SJCRH30 (cell line): ENCODE results near the gene WWC2. TPM values are rescaled to one million over a fixed set of nuclear protein-coding genes. Genes with fewer than 3 reads are reported as not detected.
"Not testable (repeated sequence)": the region's sequence is repeated elsewhere in the genome, so short reads cannot be mapped to it uniquely, and the experiment has no call there.

Experiments
- DNase-seq, 2 experiments: peaks; one replicate each; pipeline ENCODE4 v3.0.0-alpha.2; 2015 to 2020
- H3K27ac ChIP-seq: fragments of 250-450 bp; sonication (Bioruptor Pico); 2 replicates; pipeline ENCODE4 v1.5.1; 2020; ENCODE audit warnings: mild to moderate bottlenecking, moderate library complexity
- H3K27me3 ChIP-seq: fragments of 250-450 bp; sonication (Bioruptor Pico); 2 replicates; pipeline ENCODE4 v1.5.1; 2020; ENCODE audit warnings: mild to moderate bottlenecking, moderate library complexity
- H3K36me3 ChIP-seq: fragments of 250-450 bp; sonication (Bioruptor Pico); 2 replicates; pipeline ENCODE4 v1.5.1; 2020; ENCODE audit warnings: mild to moderate bottlenecking, moderate library complexity
- H3K4me1 ChIP-seq: fragments of 250-450 bp; sonication (Bioruptor Pico); 2 replicates; pipeline ENCODE4 v1.5.1; 2020; ENCODE audit warnings: mild to moderate bottlenecking, moderate library complexity
- H3K4me3 ChIP-seq: fragments of 250-450 bp; sonication (Bioruptor Pico); 2 replicates; pipeline ENCODE4 v1.5.1; 2020; ENCODE audit warnings: mild to moderate bottlenecking, moderate library complexity
- H3K9me3 ChIP-seq: fragments of 250-450 bp; sonication (Bioruptor Pico); replicated peaks from 2 replicates; pipeline ENCODE4 v1.5.1; 2020; ENCODE audit warnings: mild to moderate bottlenecking, moderate library complexity
- total RNA-seq: library from RNA; depleted of rRNA; stranded (reverse); fragments of >200 nt; shearing (Covaris generic); gene quantifications from 2 replicates; pipeline ENCODE4 v1.2.3, GENCODE V29; 2014

Gene WWC2
- total RNA-seq, 1 experiment from 2014 or later, result 23.7 TPM

GRCh38 chr4:183118585-183118984 is 19.5 kb downstream of the WWC2 start:
- H3K4me1 ChIP-seq, result peaks cover 17% of the 10 kb centered on the region

GRCh38 chr4:183121660-183122059 is 22.6 kb downstream of the WWC2 start:
- H3K36me3 ChIP-seq, DNase-seq, H3K9me3 ChIP-seq, H3K27ac ChIP-seq, H3K27me3 ChIP-seq, H3K4me3 ChIP-seq: not testable (repeated sequence)
- peaks cover 17% of the 10 kb centered on the region for H3K4me1 ChIP-seq

More at GRCh38 chr4:183118585-183118984, 19.5 kb downstream of the WWC2 start:
- Histone ChIP-seq H3K27me3 (no peaks in the 10 kb centered on the region), H3K27ac (peak overlapping the region; percentile 80), H3K9me3 (no peaks in the 10 kb centered on the region), H3K36me3 (no peaks in the 10 kb centered on the region), H3K4me3 (no peak overlapping the region)
- peak; percentile 32 to 36 for DNase-seq

- Histone ChIP-seq H3K27me3 (no peaks in the 10 kb centered on the region), H3K4me3 (no peak overlapping the region), H3K4me1 (peaks cover 4% of the 10 kb centered on the region; the same call in 1 of the 2 replicates), H3K36me3 (no peaks in the 10 kb centered on the region), H3K27ac (no peak overlapping the region), H3K9me3 (no peaks in the 10 kb centered on the region)
- DNase-seq, result no peak
Measured at GRCh38 chr4:183124228-183124627, 25.2 kb downstream of the WWC2 start.

GRCh38 chr4:183124865-183125264 is 25.8 kb downstream of the WWC2 start:
- Histone ChIP-seq H3K27me3 (no peaks in the 10 kb centered on the region), H3K36me3 (no peaks in the 10 kb centered on the region), H3K4me3 (no peak overlapping the region), H3K4me1 (peaks cover 3% of the 10 kb centered on the region; the same call in 1 of the 2 replicates), H3K27ac (no peak overlapping the region), H3K9me3 (no peaks in the 10 kb centered on the region)
- no peak for DNase-seq

- no peak overlapping the region for H3K27ac ChIP-seq
- no peaks in the 10 kb centered on the region for H3K4me1 ChIP-seq
- H3K36me3 ChIP-seq, result no peaks in the 10 kb centered on the region
- no peaks in the 10 kb centered on the region for H3K9me3 ChIP-seq
- no peak overlapping the region for H3K4me3 ChIP-seq
- H3K27me3 ChIP-seq, result no peaks in the 10 kb centered on the region
- DNase-seq, result no peak
Measured at GRCh38 chr4:183129125-183129524, 30.1 kb downstream of the WWC2 start.

GRCh38 chr4:183129675-183130074 is 30.6 kb downstream of the WWC2 start:
- Histone ChIP-seq H3K27ac (no peak overlapping the region), H3K27me3 (no peaks in the 10 kb centered on the region), H3K4me1 (no peaks in the 10 kb centered on the region), H3K4me3 (no peak overlapping the region), H3K9me3 (no peaks in the 10 kb centered on the region), H3K36me3 (no peaks in the 10 kb centered on the region)
- DNase-seq, result no peak

- Histone ChIP-seq H3K27ac (no peak overlapping the region), H3K4me1 (no peaks in the 10 kb centered on the region), H3K27me3 (no peaks in the 10 kb centered on the region), H3K9me3 (no peaks in the 10 kb centered on the region), H3K4me3 (no peak overlapping the region), H3K36me3 (no peaks in the 10 kb centered on the region)
- no peak for DNase-seq
Measured at GRCh38 chr4:183130328-183131155, 31.5 kb downstream of the WWC2 start.

- H3K27ac ChIP-seq, result no peak overlapping the region
Measured at GRCh38 chr4:183132081-183132480, 33.0 kb downstream of the WWC2 start.

GRCh38 chr4:183132865-183133264 is 33.8 kb downstream of the WWC2 start:
- Histone ChIP-seq H3K27ac (no peak overlapping the region), H3K27me3 (no peaks in the 10 kb centered on the region), H3K9me3 (no peaks in the 10 kb centered on the region), H3K36me3 (no peaks in the 10 kb centered on the region), H3K4me3 (no peak overlapping the region), H3K4me1 (no peaks in the 10 kb centered on the region)
- no peak for DNase-seq

More at GRCh38 chr4:183132081-183132480, 33.0 kb downstream of the WWC2 start:
- Histone ChIP-seq H3K36me3 (no peaks in the 10 kb centered on the region), H3K27me3 (no peaks in the 10 kb centered on the region), H3K9me3 (no peaks in the 10 kb centered on the region), H3K4me1 (no peaks in the 10 kb centered on the region), H3K4me3 (no peak overlapping the region)
- no peak for DNase-seq

GRCh38 chr4:183136855-183137254 is 37.8 kb downstream of the WWC2 start:
- no peak overlapping the region for H3K27ac ChIP-seq
- peaks cover 8% of the 10 kb centered on the region for H3K4me1 ChIP-seq
- H3K27me3 ChIP-seq, result no peaks in the 10 kb centered on the region
- H3K4me3 ChIP-seq, result no peak overlapping the region
- no peaks in the 10 kb centered on the region for H3K9me3 ChIP-seq
- DNase-seq, result no peak
- no peaks in the 10 kb centered on the region for H3K36me3 ChIP-seq

GRCh38 chr4:183139058-183139750 is 40.1 kb downstream of the WWC2 start:
- no peaks in the 10 kb centered on the region for H3K9me3 ChIP-seq
- no peaks in the 10 kb centered on the region for H3K36me3 ChIP-seq
- H3K27me3 ChIP-seq, result no peaks in the 10 kb centered on the region
- H3K4me1 ChIP-seq, result peaks cover 23% of the 10 kb centered on the region
- no peak overlapping the region for H3K27ac ChIP-seq
- no peak for DNase-seq
- H3K4me3 ChIP-seq, result no peak overlapping the region

- H3K36me3 ChIP-seq, result no peaks in the 10 kb centered on the region
- H3K27ac ChIP-seq, result no peak overlapping the region
- peaks cover 23% of the 10 kb centered on the region for H3K4me1 ChIP-seq
- no peak for DNase-seq
- H3K27me3 ChIP-seq, result no peaks in the 10 kb centered on the region
- H3K9me3 ChIP-seq, result no peaks in the 10 kb centered on the region
- no peak overlapping the region for H3K4me3 ChIP-seq
Measured at GRCh38 chr4:183139972-183140570, 41.0 kb downstream of the WWC2 start.

- no peak overlapping the region for H3K4me3 ChIP-seq
- H3K4me1 ChIP-seq, result peaks cover 23% of the 10 kb centered on the region
- H3K27me3 ChIP-seq, result no peaks in the 10 kb centered on the region
- DNase-seq, result no peak
- no peaks in the 10 kb centered on the region for H3K9me3 ChIP-seq
- no peak overlapping the region for H3K27ac ChIP-seq
- H3K36me3 ChIP-seq, result no peaks in the 10 kb centered on the region
Measured at GRCh38 chr4:183140911-183141320, 41.9 kb downstream of the WWC2 start.

- Histone ChIP-seq H3K27ac (no peak overlapping the region), H3K9me3 (no peaks in the 10 kb centered on the region), H3K4me1 (peaks cover 23% of the 10 kb centered on the region), H3K36me3 (no peaks in the 10 kb centered on the region), H3K27me3 (no peaks in the 10 kb centered on the region), H3K4me3 (no peak overlapping the region)
- DNase-seq, result no peak
Measured at GRCh38 chr4:183141997-183142396, 42.9 kb downstream of the WWC2 start.
